ENCODE data around the gene MPP3. TPM values are rescaled to one million over a fixed set of nuclear protein-coding genes. Genes with fewer than 3 reads are reported as not detected.

The MPP3 gene
- total and polyA plus RNA-seq, 10 of the 15 experiments (the other 5 are each of a cell fraction or from before 2014, with no cell fraction given), result not detected

GRCh38 chr17:43753493-43754129 is 79.3 kb downstream of the MPP3 start (continued):
- TF ChIP-seq JUND (IDR thresholded peaks at IDR 0.05; ENCODE audit: low read depth, low read length) (peak; percentile 73), JUNB (IDR thresholded peaks at IDR 0.05) (peak; percentile 16; the same call in 1 of the 2 replicates), ZNF217 (IDR thresholded peaks at IDR 0.05) (no peak), RBBP5 (conservative IDR thresholded peaks at IDR 0.05) (no peak), CTCF (IDR thresholded peaks at IDR 0.05 in 2 of 3, conservative IDR thresholded peaks at IDR 0.05 in 1 of 3; ENCODE audit: control insufficient read depth in 2 of 3, extremely low read depth in 1 of 3, insufficient read depth in 1 of 3, low read depth in 3 of 3, low read length in 3 of 3) (0 out of 6 replicates have a peak, but pooled peaks of 1 of the 3 experiments have one; percentile 4), CEBPZ (IDR thresholded peaks at IDR 0.05; ENCODE audit: low read depth, low read length) (no peak), ZBTB40 (IDR thresholded peaks at IDR 0.05; ENCODE audit: borderline replicate concordance) (peak; percentile 78), ZBTB11 (CRISPR knock-in tag; IDR thresholded peaks at IDR 0.05) (no peak), IKZF1 (conservative IDR thresholded peaks at IDR 0.05) (peak; percentile 52), BMI1 (IDR thresholded peaks at IDR 0.05; ENCODE audit: borderline replicate concordance) (0 out of 2 replicates have a peak, but pooled peaks have one; percentile 23), IRF3 (IDR thresholded peaks at IDR 0.05) (no peak), NR2F1 (conservative IDR thresholded peaks at IDR 0.05) (peak; percentile 63), TCF12 (IDR thresholded peaks at IDR 0.05; ENCODE audit: low read depth, low read length) (no peak), RAD51 (IDR thresholded peaks at IDR 0.05) (peak; percentile 58; the same call in 1 of the 2 replicates), NR2C1 (IDR thresholded peaks at IDR 0.05) (0 out of 2 replicates have a peak, but pooled peaks have one; percentile 15)

All from GM12878 (cell line).